K562 (cell line): ENCODE data around the gene EPHA10. TPM values are rescaled to one million over a fixed set of nuclear protein-coding genes. Genes with fewer than 3 reads are reported as not detected.

Experiments used
- ATAC-seq: fragments of 200-7000 bp; cut with Tn5 transposase; 3 replicates; pipeline ENCODE4 v1.9.1; 2020; ENCODE audit warnings: moderate library complexity
- BruUV-seq: library from RNA; stranded (reverse); fragments of 400-500 nt; replicated peaks from 2 replicates; lab custom pipeline; 2021; lab: Mats Ljungman, UMichigan
- CTCF ChIA-PET: fragments of 300-600 bp; formaldehyde crosslinking; extraction: SDS; loops from one replicate; lab custom pipeline; 2021; ENCODE audit warnings: low intra/inter-chr PET ratio; lab: Yijun Ruan, JAX
- POLR2A ChIA-PET: fragments of 300-600, 350-650 bp; sonication (Branson Sonifier 250); formaldehyde crosslinking; extraction: SDS; loops from one replicate; lab custom pipeline; 2021; ENCODE audit warnings: antibody characterized with exemption, inconsistent platforms; lab: Yijun Ruan, JAX
- DNase-seq, 4 experiments: peaks; one replicate each; pipeline versions ENCODE4 v3.0.0 to v3.0.0-alpha.2; 2011 to 2018; ENCODE audit warnings: low spot score in 3 of 4, mixed read lengths in 3 of 4; ENCODE audit errors: extremely low read depth in 1 of 4
- FAIRE-seq: peaks from 2 replicates; lab custom pipeline; 2011; peaks lifted over from hg19 to GRCh38; lab: Jason Lieb, UNC
- H2AFZ ChIP-seq: 2 replicates; pipeline ENCODE4 v1.6.0; 2011; ENCODE audit warnings: low read depth, low read length, control low read depth, inconsistent platforms
- H3K27ac ChIP-seq: fragments of 200-600 bp; 3 replicates; pipeline ENCODE4 v1.8.0; 2011; ENCODE audit warnings: low read depth, mild to moderate bottlenecking, control low read depth, inconsistent platforms, low read length, moderate library complexity, mixed read lengths; ENCODE audit errors: extremely low read depth
- H3K27me3 ChIP-seq, 2 experiments: fragments of 300-600 bp in 1 of 2; 2 replicates in 1 of 2; 3 replicates in 1 of 2; pipeline versions ENCODE4 v1.6.0 to v1.8.0; 2011; ENCODE audit warnings: inconsistent platforms in 2 of 2, low read length in 2 of 2, mild to moderate bottlenecking in 1 of 2, mixed read lengths in 1 of 2, moderate library complexity in 1 of 2; ENCODE audit not compliant: control insufficient read depth in 2 of 2, insufficient read depth in 2 of 2
- H3K36me3 ChIP-seq: fragments of 300-600 bp; 3 replicates; pipeline ENCODE4 v1.8.0; 2011; ENCODE audit warnings: mild to moderate bottlenecking, low read length, inconsistent platforms; ENCODE audit not compliant: control insufficient read depth, insufficient read depth
- H3K4me1 ChIP-seq, 2 experiments: fragments of 200-600 bp in 1 of 2; replicated peaks in 1 of 2; 2 replicates in 1 of 2; 3 replicates in 1 of 2; pipeline versions ENCODE4 v1.5.1 to v1.8.0; 2011; ENCODE audit warnings: inconsistent platforms in 2 of 2, low read length in 2 of 2, mild to moderate bottlenecking in 1 of 2, mixed read lengths in 1 of 2, moderate library complexity in 1 of 2; ENCODE audit not compliant: control insufficient read depth in 2 of 2, insufficient read depth in 2 of 2
- H3K4me2 ChIP-seq: 2 replicates; pipeline ENCODE4 v1.6.1; 2011; ENCODE audit warnings: low read length, control low read depth, inconsistent platforms, mixed read lengths; ENCODE audit not compliant: insufficient read depth
- H3K4me3 ChIP-seq: fragments of 200-600 bp; sonication (generic), shearing (Covaris generic); 2 replicates; pipeline ENCODE4 v1.5.1; 2016; ENCODE audit warnings: control low read depth, inconsistent platforms
- H3K79me2 ChIP-seq: fragments of 200-600 bp; 3 replicates; pipeline ENCODE4 v1.8.0; 2011; ENCODE audit warnings: low read length, inconsistent platforms; ENCODE audit not compliant: control insufficient read depth, insufficient read depth
- H3K9ac ChIP-seq, 2 experiments: 2 replicates each; pipeline versions ENCODE4 v1.6.0 to v1.6.1; 2011; ENCODE audit warnings: low read depth in 2 of 2, low read length in 2 of 2, control low read depth in 1 of 2, inconsistent platforms in 1 of 2, mild to moderate bottlenecking in 1 of 2, mixed read lengths in 1 of 2; ENCODE audit not compliant: insufficient read depth in 1 of 2
- H3K9me1 ChIP-seq: one replicate; pipeline ENCODE4 v1.6.0; 2011; ENCODE audit warnings: inconsistent platforms, mild to moderate bottlenecking, low read length, moderate library complexity; ENCODE audit not compliant: control insufficient read depth, insufficient read depth
- H3K9me3 ChIP-seq: replicated peaks from 2 replicates; pipeline ENCODE4 v1.5.1; 2011; ENCODE audit warnings: low read depth, low read length, inconsistent platforms; ENCODE audit not compliant: control insufficient read depth, insufficient read depth
- H4K20me1 ChIP-seq: replicated peaks from 2 replicates; pipeline ENCODE4 v1.6.1; 2011; ENCODE audit warnings: low read length, inconsistent platforms, mixed read lengths; ENCODE audit not compliant: control insufficient read depth, insufficient read depth
- ARID3A ChIP-seq: IDR thresholded peaks from 2 replicates; pipeline ENCODE4 v1.6.1; 2012; ENCODE audit warnings: low read depth, low read length, improper control_type of control experiment, borderline replicate concordance
- CBX1 ChIP-seq: sonication (generic); IDR thresholded peaks from 2 replicates; pipeline ENCODE4 v1.6.1; 2016; ENCODE audit warnings: antibody characterized with exemption, low read depth, mild to moderate bottlenecking
- CREB3L1 ChIP-seq: fragments of 450-650 bp; IDR thresholded peaks from 2 replicates; pipeline ENCODE4 v1.6.1; 2014; ENCODE audit warnings: low read depth, mild to moderate bottlenecking, moderate library complexity, borderline replicate concordance
- CTBP1 ChIP-seq: fragments of 450-650 bp; IDR thresholded peaks from 2 replicates; pipeline ENCODE4 v1.6.1; 2016; ENCODE audit warnings: borderline replicate concordance
- CXXC5 ChIP-seq: fragments of 250-450 bp; sonication (Bioruptor Pico); IDR thresholded peaks from 2 replicates; pipeline ENCODE4 v1.8.0; 2022; ENCODE audit warnings: inconsistent platforms, mild to moderate bottlenecking, moderate library complexity
- MED1 ChIP-seq: sonication (generic); formaldehyde crosslinking; IDR thresholded peaks from 2 replicates; pipeline ENCODE4 v1.8.1; 2023; ENCODE audit warnings: missing genetic modification reagents, borderline replicate concordance
- SRSF7 ChIP-seq: fragments of 200-400 bp; formaldehyde crosslinking; optimal IDR thresholded peaks from 2 replicates; pipeline ENCODE3; 2017; ENCODE audit warnings: mild to moderate bottlenecking, low read depth, low read length
- ZNF609 ChIP-seq: sonication (generic); formaldehyde crosslinking; IDR thresholded peaks from 2 replicates; pipeline ENCODE4 v1.8.1; 2023; ENCODE audit warnings: missing genetic modification reagents, mild to moderate bottlenecking, borderline replicate concordance
- WGBS: fragments of 100-300 bp; shearing (Covaris generic); methylation state at CpG from one replicate; pipeline ENCODE4 v1.1.6; 2016; ENCODE audit warnings: low coverage, mixed read lengths; ENCODE audit not compliant: insufficient coverage; ENCODE audit errors: missing lambda C conversion rate; 5-methylcytosine and 5-hydroxymethylcytosine counted together
- in situ Hi-C: fragments of 300-500 bp; cut with MboI; formaldehyde crosslinking; loops from 4 replicates; pipeline ENCODE4 v1.15.0; 2018; ENCODE audit warnings: inconsistent platforms, mixed read lengths
- intact Hi-C: fragments of 100-400 bp; cut with micrococcal nuclease; formaldehyde crosslinking; loops from 2 replicates; pipeline ENCODE4 v1.14.2; 2022
- polyA plus RNA-seq, 8 experiments: library from polyadenylated mRNA; depleted of rRNA in 4 of 8; stranded (reverse) in 5 of 8; unstranded in 3 of 8; fragments of >200 nt; fragmentation: Nextera tagmentation in 2 of 8; fragmentation: Illumina TruSeq in 1 of 8; extraction: Ambion mirVana in 2 of 8; extraction: Trizol in 1 of 8; gene quantifications; 2 replicates each; pipeline versions ENCODE4 v1.2.1 to v1.2.3, GENCODE V29; 2011 to 2014; ENCODE audit warnings: inconsistent platforms in 1 of 8, missing spikeins in 1 of 8
- total RNA-seq, 7 experiments: library from RNA; depleted of rRNA in 6 of 7; stranded (reverse); fragments of >200 nt in 6 of 7; fragmentation: Illumina TruSeq in 2 of 7; extraction: Trizol in 2 of 7; gene quantifications; 2 replicates each; pipeline versions ENCODE4 v1.2.1 to v1.2.3, GENCODE V29; 2011 to 2021; ENCODE audit warnings: low replicate concordance in 1 of 7
- TF ChIP-seq, protein P1 (sequence below), 2 experiments: IDR thresholded peaks in 1 of 2; conservative IDR thresholded peaks in 1 of 2; 2 replicates each; pipeline ENCODE4 v1.6.1; 2016; ENCODE audit warnings: low read depth in 2 of 2, mild to moderate bottlenecking in 1 of 2, missing compliant biosample characterization in 1 of 2, missing genetic modification characterization in 1 of 2, moderate library complexity in 1 of 2

Gene EPHA10
- total and polyA plus RNA-seq, 9 of the 15 experiments (the other 6 are each of a cell fraction or from before 2014, with no cell fraction given) = 0.03 TPM; not detected in 8

GRCh38 chr1:37762516-37762915, 2.4 kb downstream of the EPHA10 start:
- peaks cover 34 to 42% of the 10 kb centered on the region in 2 experiments for H3K27me3 ChIP-seq
- H3K4me3 ChIP-seq = no peak overlapping the region
- WGBS = 0% methylated on average over 2 of the region's 2 CpGs
- intact Hi-C loops = loop anchor here (10.0 kb wide), 1 partner anchor 158 kb away; no protein-coding TSS in a partner anchor
- in situ Hi-C loops = no loop called here
- DNase-seq (no peak), FAIRE-seq (no peak), ATAC-seq (no peak)
- no peak overlapping the region for H2AFZ ChIP-seq
- H4K20me1 ChIP-seq = peaks cover 11% of the 10 kb centered on the region
- no peak overlapping the region for H3K9ac ChIP-seq
- H3K9me1 ChIP-seq = no peaks in the 10 kb centered on the region
- H3K36me3 ChIP-seq = no peaks in the 10 kb centered on the region
- no TSS peak for BruUV-seq
- H3K79me2 ChIP-seq = no peaks in the 10 kb centered on the region
- POLR2A ChIA-PET = interaction anchor here (1.3 kb wide), 1 partner anchor 12 kb away, joined by 4 read pairs; no protein-coding TSS in a partner anchor
- no peak overlapping the region for H3K27ac ChIP-seq
- no peaks in the 10 kb centered on the region for H3K9me3 ChIP-seq
- CTCF ChIA-PET = no interaction called here
- H3K4me2 ChIP-seq = no peak overlapping the region
- H3K4me1 ChIP-seq = peaks cover 4 to 34% of the 10 kb centered on the region in 2 experiments; a peak in 3 of 5 replicates
- no peak for TF ChIP-seq ARID3A
- no peak for TF ChIP-seq MED1
- no peak for TF ChIP-seq CREB3L1
- TF ChIP-seq CTBP1 = no peak
- TF ChIP-seq, protein P1, sequence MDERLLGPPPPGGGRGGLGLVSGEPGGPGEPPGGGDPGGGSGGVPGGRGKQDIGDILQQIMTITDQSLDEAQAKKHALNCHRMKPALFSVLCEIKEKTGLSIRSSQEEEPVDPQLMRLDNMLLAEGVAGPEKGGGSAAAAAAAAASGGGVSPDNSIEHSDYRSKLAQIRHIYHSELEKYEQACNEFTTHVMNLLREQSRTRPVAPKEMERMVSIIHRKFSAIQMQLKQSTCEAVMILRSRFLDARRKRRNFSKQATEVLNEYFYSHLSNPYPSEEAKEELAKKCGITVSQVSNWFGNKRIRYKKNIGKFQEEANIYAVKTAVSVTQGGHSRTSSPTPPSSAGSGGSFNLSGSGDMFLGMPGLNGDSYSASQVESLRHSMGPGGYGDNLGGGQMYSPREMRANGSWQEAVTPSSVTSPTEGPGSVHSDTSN (CRISPR knock-in tag; IDR thresholded peaks at IDR 0.05; ENCODE audit: low read depth) = no peak
- TF ChIP-seq, protein P1 (tag; conservative IDR thresholded peaks at IDR 0.05; ENCODE audit: low read depth) = no peak
- no peak for TF ChIP-seq CXXC5 (CRISPR knock-in tag)
- TF ChIP-seq SRSF7 = no peak
- TF ChIP-seq CBX1 = no peak
- no peak for TF ChIP-seq ZNF609 (CRISPR knock-in tag)
